Umbilical cord (tissue), 2 donors: Measurements from ENCODE around the gene CSRP3. TPM values are rescaled to one million over a fixed set of nuclear protein-coding genes. Genes with fewer than 3 reads are reported as not detected.
A peak's percentile ranks its signal among the peaks of the same experiment; 100 is the strongest.

ENCODE experiments used
- DNase-seq: peaks from one replicate; pipeline ENCODE4 v3.0.0-alpha.2; 2015; ENCODE audit warnings: low spot score
- total RNA-seq: library from RNA; depleted of rRNA; stranded (reverse); fragments of >200 nt; gene quantifications from one replicate; pipeline ENCODE4 v1.2.3, GENCODE V29; 2014; ENCODE audit warnings: low replicate concordance; ENCODE audit not compliant: insufficient read depth

CSRP3 gene
- total RNA-seq, 1 donor from 2014 or later: 0.72 TPM

DNA sequence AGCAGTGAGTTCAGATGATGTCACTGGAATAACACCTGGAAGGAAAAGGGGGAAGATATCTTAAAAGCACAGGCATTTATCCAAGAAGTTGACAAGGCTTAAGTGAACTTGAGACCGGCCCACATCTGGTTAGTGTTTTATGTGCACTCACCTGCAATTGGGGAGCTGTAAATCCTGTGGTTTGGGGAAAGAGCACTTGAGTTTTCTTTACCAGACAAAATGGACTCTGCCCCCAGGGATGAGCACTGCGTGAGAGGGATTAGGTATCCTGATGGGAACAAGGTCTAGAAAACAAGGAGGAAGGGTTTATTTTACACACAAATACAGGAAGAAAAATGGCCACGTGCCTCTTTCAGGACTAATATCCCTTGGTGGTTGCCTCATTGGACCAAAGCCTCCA, 23.8 kb upstream of the CSRP3 start:
- no peak for DNase-seq

DNA sequence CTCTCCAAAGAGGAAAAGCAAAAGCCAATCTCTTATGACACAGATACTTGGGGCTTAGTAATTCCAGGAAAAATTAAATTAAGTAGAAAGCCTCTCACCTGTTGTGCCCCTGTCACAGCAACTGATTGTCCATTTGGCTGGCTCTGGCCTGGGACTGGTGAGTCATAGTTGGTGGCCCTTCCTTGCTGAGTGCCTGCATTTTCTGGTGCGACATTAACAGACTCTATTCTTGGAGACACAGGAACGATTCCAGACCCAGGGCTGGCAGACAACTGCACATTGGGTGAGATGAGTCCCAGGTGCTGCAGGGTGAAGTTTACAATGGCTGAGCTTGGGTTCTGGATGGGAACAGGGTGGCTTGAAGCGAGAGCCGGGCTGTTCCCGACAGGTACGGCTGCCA, 23.3 kb upstream of the CSRP3 start:
- no peak for DNase-seq

- no peak for DNase-seq
Measured at GRCh38 chr11:19220903-19221724, 19.3 kb upstream of the CSRP3 start.

DNA sequence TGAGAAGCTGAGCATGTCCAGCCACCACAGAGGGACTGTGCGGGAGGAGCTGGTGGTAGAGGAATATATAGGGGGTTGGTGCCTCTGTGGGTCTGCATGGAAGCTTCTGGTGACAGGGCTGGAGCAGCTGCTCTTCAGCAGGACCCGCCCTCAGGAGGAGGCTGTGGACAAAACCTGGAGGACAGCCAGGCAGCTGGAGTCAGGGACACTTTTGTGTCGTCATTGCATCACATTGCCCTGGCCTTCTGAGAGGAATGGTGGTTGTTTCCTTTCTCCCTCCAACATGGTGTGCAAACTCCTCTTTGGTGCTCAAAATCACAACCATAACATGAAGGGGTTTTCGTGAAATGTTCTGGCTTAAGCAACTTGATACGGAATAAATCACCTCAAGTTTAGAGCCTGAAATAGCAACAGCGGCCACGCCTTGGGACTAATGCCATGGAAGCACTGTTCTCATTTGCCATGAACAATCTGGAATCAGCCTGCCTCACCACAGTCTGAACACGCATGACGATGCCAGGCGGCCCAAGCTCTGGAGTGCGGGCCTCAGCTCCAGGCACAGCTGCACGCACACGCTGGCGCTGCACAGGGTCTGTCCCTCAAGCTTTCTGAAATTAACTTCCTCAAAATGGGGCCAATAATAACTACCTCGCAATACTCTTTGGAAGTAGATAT, 17.1 kb upstream of the CSRP3 start:
- no peak for DNase-seq

DNA sequence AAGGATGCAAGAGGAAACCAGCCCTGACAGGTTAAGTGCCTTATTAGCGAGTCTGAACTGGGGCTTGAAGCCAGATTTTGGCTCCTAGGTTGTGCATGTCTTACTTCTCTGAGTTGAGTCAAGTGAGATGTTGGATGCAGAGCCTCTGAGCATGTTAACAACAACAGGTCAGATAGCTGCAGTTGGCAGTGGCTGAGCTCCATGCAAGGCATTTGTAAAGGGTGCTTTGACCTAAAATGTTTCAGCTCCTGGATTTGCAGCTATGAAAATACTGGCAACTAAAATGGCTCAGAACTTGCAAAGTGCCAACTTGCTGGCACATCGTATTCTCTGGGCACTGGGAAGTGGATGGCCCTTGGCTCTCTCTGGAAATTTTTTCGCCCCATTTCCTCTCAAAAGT, 16.4 kb upstream of the CSRP3 start:
- no peak for DNase-seq

GRCh38 chr11:19216709-19217374, 15.1 kb upstream of the CSRP3 start:
- no peak for DNase-seq

- no peak for DNase-seq
Measured at GRCh38 chr11:19216021-19216420, 14.2 kb upstream of the CSRP3 start.

DNA sequence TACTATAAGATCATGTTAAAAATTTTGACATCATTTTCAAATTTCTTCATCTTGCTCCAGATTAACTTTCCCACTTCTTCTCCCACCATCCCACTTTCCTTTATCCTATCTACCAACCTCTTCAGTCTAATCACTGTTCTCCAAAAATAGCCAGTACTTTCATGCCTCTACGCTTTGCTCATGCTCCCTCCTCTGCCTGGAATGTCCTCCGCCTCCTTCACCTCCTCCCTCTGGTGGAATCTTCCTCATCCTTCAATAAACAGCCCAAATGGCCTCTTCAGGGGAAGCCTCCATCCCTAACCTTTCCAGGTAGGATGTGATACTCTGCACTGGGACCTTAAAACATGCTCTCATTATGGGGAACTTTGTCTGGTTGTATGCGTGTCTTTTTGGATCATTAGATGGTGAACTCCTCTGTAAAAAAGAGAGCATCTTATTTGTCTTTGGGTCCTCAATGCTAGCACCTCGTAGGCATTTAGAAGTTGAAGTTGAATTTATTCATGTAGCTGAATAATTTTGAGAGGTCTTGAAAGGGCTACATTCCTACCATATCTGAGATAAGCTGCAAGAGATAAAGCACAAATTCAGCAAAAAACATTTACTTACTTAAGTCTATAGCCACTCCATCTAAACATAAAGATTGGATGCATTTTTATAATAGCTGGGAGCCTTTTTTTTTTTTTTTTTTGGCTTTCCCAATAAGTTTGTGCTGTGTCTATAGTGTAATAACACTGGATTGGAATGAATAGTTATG, 8.0 kb upstream of the CSRP3 start:
- peak; percentile 63 for DNase-seq

- no peak for DNase-seq
Measured at GRCh38 chr11:19208959-19209546, 7.3 kb upstream of the CSRP3 start.

- DNase-seq: no peak
Measured at GRCh38 chr11:19208181-19208580, 6.4 kb upstream of the CSRP3 start.

GRCh38 chr11:19204836-19205235, 3.1 kb upstream of the CSRP3 start:
- no peak for DNase-seq

DNA sequence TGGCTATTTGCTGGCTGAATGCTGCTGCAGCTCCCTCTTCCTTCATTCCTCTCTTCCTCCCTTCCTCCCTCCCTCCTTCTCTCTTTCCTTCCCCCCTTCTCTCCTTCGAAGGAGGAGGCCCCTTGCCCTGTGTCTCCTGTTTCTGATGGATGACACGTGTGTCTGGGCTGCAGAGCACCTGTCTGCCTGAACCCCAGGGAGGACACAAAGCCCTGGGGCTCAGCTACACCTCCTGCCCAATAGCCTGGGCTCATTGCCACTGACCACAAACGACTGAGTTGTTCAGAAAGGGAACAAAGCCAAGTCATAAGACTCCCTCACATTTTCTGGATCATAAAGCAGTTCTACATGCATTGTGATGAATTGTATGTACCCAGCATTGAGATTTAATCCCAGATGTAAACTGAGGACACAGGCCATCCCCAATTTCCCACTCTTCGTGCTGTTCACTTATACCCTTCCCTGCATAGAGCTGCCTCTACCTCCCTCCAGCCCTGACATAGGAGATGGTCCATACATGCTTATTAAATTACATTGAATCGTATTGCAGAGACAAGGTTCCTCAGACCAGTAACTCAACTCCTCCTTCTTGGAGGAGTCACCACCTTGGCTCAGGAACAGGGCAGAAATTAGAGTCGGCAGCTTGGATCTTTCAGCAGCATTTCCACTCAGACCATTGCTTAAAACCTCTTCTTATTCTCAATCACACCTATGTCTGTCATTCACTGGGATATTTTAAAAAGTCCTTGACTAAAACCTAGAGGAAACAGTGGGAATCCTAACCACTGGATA, 1.2 kb downstream of the CSRP3 start:
- DNase-seq: no peak

- peak; percentile 51 for DNase-seq
Measured at GRCh38 chr11:19199771-19200170, 2.0 kb downstream of the CSRP3 start.

GRCh38 chr11:19199048-19199447, 2.7 kb downstream of the CSRP3 start:
- no peak for DNase-seq

DNA sequence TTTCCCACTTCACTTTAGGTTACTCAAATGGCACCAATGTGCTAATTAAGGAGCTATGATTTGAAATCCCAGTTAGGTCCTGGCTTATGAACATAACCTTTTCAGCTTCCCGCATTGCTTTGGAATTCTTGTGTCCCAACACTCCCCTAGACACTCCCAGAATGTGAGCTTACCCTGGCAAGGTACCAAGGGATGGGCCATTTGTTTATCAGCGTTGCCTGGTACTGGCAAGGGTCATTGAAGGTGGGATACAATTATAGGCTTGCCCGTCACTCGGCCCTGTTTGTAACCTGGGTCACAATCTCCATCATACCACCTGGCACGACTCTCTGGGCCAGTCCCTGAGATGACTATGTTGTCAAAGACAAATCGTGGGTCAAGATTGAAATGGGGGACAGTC, 5.4 kb downstream of the CSRP3 start:
- no peak for DNase-seq

DNA sequence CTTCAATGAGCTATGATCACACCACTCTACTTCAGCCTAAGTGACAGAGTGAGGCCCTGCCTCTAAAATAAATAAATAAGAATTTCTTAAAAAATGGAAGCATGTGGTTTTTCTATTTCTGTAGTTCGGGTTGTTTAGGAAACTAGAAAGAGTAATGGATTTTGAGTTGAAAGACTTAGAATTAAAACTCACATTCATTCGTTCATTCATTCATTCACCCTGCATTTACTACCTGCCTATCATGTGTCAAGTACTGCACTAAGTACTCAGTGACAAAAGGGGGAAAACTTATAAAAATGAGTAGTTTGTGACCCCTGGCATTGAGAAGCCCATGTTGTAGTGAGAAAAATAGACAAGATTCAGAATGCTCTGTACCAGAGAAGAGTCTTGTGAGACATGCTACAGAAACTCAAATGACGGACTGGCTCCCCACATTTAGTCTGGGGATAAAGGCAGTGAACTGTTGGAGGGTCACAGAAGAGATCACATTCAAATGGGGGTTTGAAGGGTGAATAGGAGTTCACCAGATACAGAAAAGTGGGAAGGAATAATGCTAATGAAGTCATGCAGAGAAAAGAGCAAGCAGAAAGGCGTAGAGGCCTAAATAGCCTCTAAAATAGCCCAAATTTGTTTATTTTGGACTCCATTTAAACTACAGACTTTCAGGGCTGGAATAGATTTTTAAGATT, 7.0 kb downstream of the CSRP3 start:
- no peak for DNase-seq

DNA sequence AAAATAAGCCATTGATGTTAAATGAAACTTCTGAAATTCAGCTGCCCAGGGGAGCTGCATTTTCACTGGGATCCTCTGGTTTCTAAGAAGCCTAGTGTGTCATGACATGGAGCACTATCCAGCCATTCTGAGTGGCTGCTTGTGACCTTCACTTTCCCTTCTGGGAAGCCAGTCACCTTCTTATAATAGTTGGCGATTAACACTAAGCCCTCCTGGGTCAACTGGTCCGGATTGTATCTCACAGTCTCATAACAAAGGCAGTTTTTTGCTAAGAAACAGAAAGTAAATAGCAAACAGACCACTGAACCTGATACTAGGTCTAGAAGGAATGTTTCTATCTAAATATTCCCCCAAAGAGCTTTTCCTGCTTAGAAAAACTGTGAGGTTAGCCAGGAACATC, 7.9 kb downstream of the CSRP3 start:
- no peak for DNase-seq

- DNase-seq: no peak
Measured at GRCh38 chr11:19191530-19192169, 10.1 kb downstream of the CSRP3 start.

GRCh38 chr11:19187833-19188258, 13.9 kb downstream of the CSRP3 start:
- DNase-seq: no peak
